Measurements from ENCODE around the gene KLC4. TPM values are rescaled to one million over a fixed set of nuclear protein-coding genes. Genes with fewer than 3 reads are reported as not detected.

KLC4 gene
- total RNA-seq, 3 donors from 2014 or later (not counting 1 experiment from before 2014, with no cell fraction given) = 35.9 to 39.4 (median 37.4) TPM

DNA sequence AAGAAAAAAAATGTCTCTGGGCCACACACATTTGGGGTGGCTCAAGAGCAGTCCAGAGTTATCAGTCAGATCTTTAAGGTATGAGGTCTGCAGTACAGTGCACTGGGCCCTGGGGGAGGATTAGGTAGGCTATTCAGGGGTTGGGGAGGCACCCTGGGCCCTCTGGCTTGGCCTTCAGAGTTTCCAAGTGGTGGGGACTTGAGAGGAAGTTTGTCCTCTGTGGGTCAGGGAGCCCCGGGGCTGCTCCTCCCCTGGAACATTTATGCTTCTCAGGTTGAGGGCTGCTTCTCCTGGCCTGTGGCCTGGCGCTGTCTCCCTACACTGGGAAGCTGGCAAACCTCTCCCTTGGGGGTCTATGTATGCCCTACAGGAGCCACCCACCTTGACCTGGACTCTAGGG is 62.7 kb downstream of the KLC4 start:
- 83% methylated on average over 2 of the region's 2 CpGs for WGBS (ENCODE audit: insufficient coverage)

DNA sequence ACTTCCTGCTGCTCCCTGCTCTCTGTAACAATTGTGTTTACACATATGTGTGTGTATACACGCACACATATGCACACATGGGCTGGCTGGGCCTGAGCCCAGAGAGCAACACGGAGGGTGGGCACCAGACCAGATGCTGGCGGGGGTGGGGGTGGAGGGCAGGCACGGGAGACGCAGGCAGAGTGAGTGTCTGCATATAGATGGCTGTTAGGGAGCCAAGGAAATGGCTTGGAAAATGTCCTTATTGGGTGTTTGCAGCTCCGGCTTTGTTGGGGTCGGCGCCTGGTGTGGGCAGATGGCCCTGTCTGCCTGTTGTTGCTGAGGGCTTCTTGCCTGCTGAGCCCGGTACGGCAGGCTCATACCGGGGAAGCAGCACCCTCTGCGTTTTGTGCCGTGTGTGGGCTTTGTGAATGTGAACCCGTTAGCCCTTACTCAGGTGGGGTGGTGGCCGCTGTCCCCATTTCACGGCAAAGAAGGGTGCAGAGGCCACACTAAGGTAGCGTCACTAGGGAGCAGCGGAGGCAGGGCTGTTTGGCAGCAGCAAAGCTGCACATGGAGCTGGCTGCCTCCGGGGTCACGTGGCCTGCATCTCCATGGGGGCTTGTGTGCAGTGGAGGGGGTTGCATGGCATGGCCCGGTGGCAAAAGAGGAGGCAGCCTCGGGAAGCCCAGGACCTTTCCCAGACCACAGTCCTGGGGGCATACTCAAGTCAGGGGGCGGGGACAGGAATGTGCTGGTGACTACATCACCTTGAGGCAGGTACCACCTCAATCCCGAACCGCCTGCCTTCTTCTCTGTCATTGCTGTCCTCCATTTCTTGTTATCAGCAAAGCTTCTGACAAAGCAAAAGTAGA is 64.3 kb downstream of the KLC4 start:
- H3K4me3 ChIP-seq (ENCODE audit: low read length) = no peak overlapping the region
- Mint-ChIP-seq H3K36me3 (no peaks in the 10 kb centered on the region), H3K4me3 (no peak overlapping the region), H3K9me3 (no peaks in the 10 kb centered on the region), H3K27ac (no peak overlapping the region), H3K27me3 (ENCODE audit: low read depth in 2 of 2) (no peaks in the 10 kb centered on the region), H3K4me1 (no peaks in the 10 kb centered on the region)
- no peaks in the 10 kb centered on the region for H3K9me3 ChIP-seq (ENCODE audit: control insufficient read depth, insufficient read depth, low read length)
- DNase-seq = no peak
- H3K4me1 ChIP-seq (ENCODE audit: control insufficient read depth, insufficient read depth, low read length) = no peaks in the 10 kb centered on the region
- no peaks in the 10 kb centered on the region for H3K27me3 ChIP-seq (ENCODE audit: control insufficient read depth, insufficient read depth, low read length)
- intact Hi-C loops (cut with micrococcal nuclease) = no loop called here
- no peak overlapping the region for H3K27ac ChIP-seq (ENCODE audit: low read length)
- 92% methylated on average over 25 of the region's 25 CpGs for WGBS (ENCODE audit: insufficient coverage)
- no peaks in the 10 kb centered on the region for H3K36me3 ChIP-seq (ENCODE audit: control insufficient read depth, insufficient read depth, low read length)
- no peak for ATAC-seq
- TF ChIP-seq, protein P1, sequence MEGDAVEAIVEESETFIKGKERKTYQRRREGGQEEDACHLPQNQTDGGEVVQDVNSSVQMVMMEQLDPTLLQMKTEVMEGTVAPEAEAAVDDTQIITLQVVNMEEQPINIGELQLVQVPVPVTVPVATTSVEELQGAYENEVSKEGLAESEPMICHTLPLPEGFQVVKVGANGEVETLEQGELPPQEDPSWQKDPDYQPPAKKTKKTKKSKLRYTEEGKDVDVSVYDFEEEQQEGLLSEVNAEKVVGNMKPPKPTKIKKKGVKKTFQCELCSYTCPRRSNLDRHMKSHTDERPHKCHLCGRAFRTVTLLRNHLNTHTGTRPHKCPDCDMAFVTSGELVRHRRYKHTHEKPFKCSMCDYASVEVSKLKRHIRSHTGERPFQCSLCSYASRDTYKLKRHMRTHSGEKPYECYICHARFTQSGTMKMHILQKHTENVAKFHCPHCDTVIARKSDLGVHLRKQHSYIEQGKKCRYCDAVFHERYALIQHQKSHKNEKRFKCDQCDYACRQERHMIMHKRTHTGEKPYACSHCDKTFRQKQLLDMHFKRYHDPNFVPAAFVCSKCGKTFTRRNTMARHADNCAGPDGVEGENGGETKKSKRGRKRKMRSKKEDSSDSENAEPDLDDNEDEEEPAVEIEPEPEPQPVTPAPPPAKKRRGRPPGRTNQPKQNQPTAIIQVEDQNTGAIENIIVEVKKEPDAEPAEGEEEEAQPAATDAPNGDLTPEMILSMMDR (IDR thresholded peaks at IDR 0.05) = no peak

More for the DNA sequence above, 62.7 kb downstream of the KLC4 start:
- Mint-ChIP-seq H3K4me3 (no peak overlapping the region), H3K27ac (no peak overlapping the region), H3K4me1 (no peaks in the 10 kb centered on the region), H3K36me3 (no peaks in the 10 kb centered on the region), H3K27me3 (ENCODE audit: low read depth in 2 of 2) (no peaks in the 10 kb centered on the region), H3K9me3 (no peaks in the 10 kb centered on the region)
- H3K27me3 ChIP-seq (ENCODE audit: control insufficient read depth, insufficient read depth, low read length) = no peaks in the 10 kb centered on the region
- intact Hi-C loops (cut with micrococcal nuclease) = no loop called here
- H3K4me1 ChIP-seq (ENCODE audit: control insufficient read depth, insufficient read depth, low read length) = no peaks in the 10 kb centered on the region
- H3K36me3 ChIP-seq (ENCODE audit: control insufficient read depth, insufficient read depth, low read length) = no peaks in the 10 kb centered on the region
- ATAC-seq (no peak), DNase-seq (no peak)
- no peak overlapping the region for H3K27ac ChIP-seq (ENCODE audit: low read length)
- no peaks in the 10 kb centered on the region for H3K9me3 ChIP-seq (ENCODE audit: control insufficient read depth, insufficient read depth, low read length)
- H3K4me3 ChIP-seq (ENCODE audit: low read length) = no peak overlapping the region
- TF ChIP-seq, protein P1 (IDR thresholded peaks at IDR 0.05) = no peak

DNA sequence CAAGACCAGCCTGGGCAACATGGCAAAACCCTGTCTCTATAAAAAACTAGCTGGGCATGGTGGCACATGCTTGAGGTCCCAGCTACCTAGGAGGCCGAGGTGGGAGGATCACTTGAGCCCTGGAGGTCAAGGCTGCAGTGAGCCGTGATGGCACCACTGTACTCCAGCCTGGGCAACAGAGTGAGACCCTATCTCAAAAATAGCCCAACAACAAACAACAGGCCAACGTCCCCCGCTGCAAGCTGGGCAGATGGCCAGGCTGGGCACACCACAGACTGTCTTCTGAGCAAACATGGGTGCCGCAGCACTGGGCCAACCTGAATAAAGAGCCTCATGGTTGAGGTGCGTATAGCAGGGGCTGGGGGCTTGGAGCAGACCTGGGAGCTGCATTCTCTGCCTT is 65.0 kb downstream of the KLC4 start:
- H3K36me3 Mint-ChIP-seq = no peaks in the 10 kb centered on the region

More for the DNA sequence above, 65.0 kb downstream of the KLC4 start:
- ATAC-seq (no peak), DNase-seq (no peak)
- Histone ChIP-seq H3K4me1 (ENCODE audit: control insufficient read depth, insufficient read depth, low read length) (no peaks in the 10 kb centered on the region), H3K27ac (ENCODE audit: low read length) (no peak overlapping the region), H3K27me3 (ENCODE audit: control insufficient read depth, insufficient read depth, low read length) (no peaks in the 10 kb centered on the region), H3K4me3 (ENCODE audit: low read length) (no peak overlapping the region), H3K36me3 (ENCODE audit: control insufficient read depth, insufficient read depth, low read length) (no peaks in the 10 kb centered on the region), H3K9me3 (ENCODE audit: control insufficient read depth, insufficient read depth, low read length) (no peaks in the 10 kb centered on the region)
- no peaks in the 10 kb centered on the region for H3K9me3 Mint-ChIP-seq
- H3K27me3 Mint-ChIP-seq (ENCODE audit: low read depth in 2 of 2) = no peaks in the 10 kb centered on the region
- no peaks in the 10 kb centered on the region for H3K4me1 Mint-ChIP-seq
- TF ChIP-seq, protein P1 (IDR thresholded peaks at IDR 0.05) = no peak
- intact Hi-C loops (cut with micrococcal nuclease) = no loop called here
- H3K27ac Mint-ChIP-seq = no peak overlapping the region
- no peak overlapping the region for H3K4me3 Mint-ChIP-seq
- 90% methylated on average over 6 of the region's 6 CpGs for WGBS (ENCODE audit: insufficient coverage)

Other genes with a start within 250 kb of the KLC4 start
- 10 to 100 TPM; 66.9 to 67.2 (median 66.9) TPM for gene RPL7L1, start 180.0 kb upstream of the KLC4 start, total RNA-seq
- gene PTCRA, start 143.6 kb upstream of the KLC4 start, total RNA-seq = 1 to 10 TPM in 2 of 3 donors, not detected in 1; 3.7 to 4.7 TPM
- 10 to 100 TPM; 52.4 to 71.2 (median 59.8) TPM for gene CNPY3, start 130.2 kb upstream of the KLC4 start, total RNA-seq
- gene GNMT, start 98.9 kb upstream of the KLC4 start, total RNA-seq = 1 to 10 TPM; 2.0 to 2.8 (median 2.6) TPM
- 10 to 100 TPM in 1 of 3 donors, 1 to 10 TPM in 2; 8.2 to 13.6 (median 9.9) TPM for gene PEX6, start 80.5 kb upstream of the KLC4 start, total RNA-seq
- gene PPP2R5D, start 75.1 kb upstream of the KLC4 start, total RNA-seq = 10 to 100 TPM; 30.5 to 49.1 (median 40.1) TPM
- gene MEA1, start 45.7 kb upstream of the KLC4 start, total RNA-seq = 10 to 100 TPM; 29.6 to 34.3 (median 34.2) TPM
- 10 to 100 TPM; 52.7 to 60.9 (median 53.7) TPM for gene KLHDC3, start 45.4 kb upstream of the KLC4 start, total RNA-seq
- 10 to 100 TPM; 33.1 to 43.9 (median 38.7) TPM for gene RRP36, start 38.0 kb upstream of the KLC4 start, total RNA-seq
- 10 to 100 TPM in 1 of 3 donors, 1 to 10 TPM in 2; 9.6 to 10.1 (median 9.9) TPM for gene CUL7, start 5.8 kb upstream of the KLC4 start, total RNA-seq
- 10 to 100 TPM; 33.4 to 38.4 (median 33.9) TPM for gene MRPL2, start 197 bp upstream of the KLC4 start, total RNA-seq
- gene PTK7, start 16.7 kb downstream of the KLC4 start, total RNA-seq = 1 to 10 TPM; 1.7 to 5.6 (median 2.8) TPM
- 10 to 100 TPM; 31.6 to 33.0 (median 32.0) TPM for gene SRF, start 111.6 kb downstream of the KLC4 start, total RNA-seq
- 10 to 100 TPM; 73.1 to 85.7 (median 73.9) TPM for gene CUL9, start 122.6 kb downstream of the KLC4 start, total RNA-seq
- 10 to 100 TPM in 1 of 3 donors, 1 to 10 TPM in 2; 6.1 to 10.2 (median 8.0) TPM for gene DNPH1, start 169.8 kb downstream of the KLC4 start, total RNA-seq
- gene TTBK1, start 183.8 kb downstream of the KLC4 start, total RNA-seq = under 1 TPM in 1 of 3 donors, not detected in 2; 0.07 TPM
- not detected for gene SLC22A7, start 238.6 kb downstream of the KLC4 start, total RNA-seq
- gene CRIP3, start 249.2 kb downstream of the KLC4 start, total RNA-seq = 1 to 10 TPM; 3.6 to 5.3 (median 4.3) TPM